Left colon (tissue), 2 donors: Measurements from ENCODE around the gene MTHFD1L. TPM values are rescaled to one million over a fixed set of nuclear protein-coding genes. Genes with fewer than 3 reads are reported as not detected.
"Not testable (repeated sequence)": the region's sequence is repeated elsewhere in the genome, so short reads cannot be mapped to it uniquely, and the experiment has no call there.

Experiments used
- ATAC-seq: fragments of 200-7000 bp; cut with Tn5 transposase; one replicate; pipeline ENCODE4 v1.9.1; 2020; ENCODE audit warnings: mild to moderate bottlenecking, moderate library complexity
- DNase-seq, 2 donors: peaks; one replicate each; pipeline ENCODE4 v3.0.0-alpha.2; 2020
- intact Hi-C, 2 donors: fragments of 100-400 bp; cut with DNase I in 1 of 2; cut with micrococcal nuclease in 1 of 2; formaldehyde crosslinking; loops; one replicate each; pipeline versions ENCODE4 v1.11.2 to v1.14.0; 2022; cut with DNase I, micrococcal nuclease
- total RNA-seq, 2 donors: library from RNA; stranded (reverse); fragmentation: NEBNext Ultra II Directional; extraction: Animal tissue kit (Norgen Biotek cat#: 25700); gene quantifications; one replicate each; pipeline ENCODE4 v1.2.1, GENCODE V29; 2021
- donor health status: DM: no; HTN: no; CAD: no.
- donor health status: DM: yes; HTN: yes; CAD: no.

MTHFD1L gene
- total RNA-seq, 2 donors from 2014 or later = 5.1 to 10.9 TPM

DNA sequence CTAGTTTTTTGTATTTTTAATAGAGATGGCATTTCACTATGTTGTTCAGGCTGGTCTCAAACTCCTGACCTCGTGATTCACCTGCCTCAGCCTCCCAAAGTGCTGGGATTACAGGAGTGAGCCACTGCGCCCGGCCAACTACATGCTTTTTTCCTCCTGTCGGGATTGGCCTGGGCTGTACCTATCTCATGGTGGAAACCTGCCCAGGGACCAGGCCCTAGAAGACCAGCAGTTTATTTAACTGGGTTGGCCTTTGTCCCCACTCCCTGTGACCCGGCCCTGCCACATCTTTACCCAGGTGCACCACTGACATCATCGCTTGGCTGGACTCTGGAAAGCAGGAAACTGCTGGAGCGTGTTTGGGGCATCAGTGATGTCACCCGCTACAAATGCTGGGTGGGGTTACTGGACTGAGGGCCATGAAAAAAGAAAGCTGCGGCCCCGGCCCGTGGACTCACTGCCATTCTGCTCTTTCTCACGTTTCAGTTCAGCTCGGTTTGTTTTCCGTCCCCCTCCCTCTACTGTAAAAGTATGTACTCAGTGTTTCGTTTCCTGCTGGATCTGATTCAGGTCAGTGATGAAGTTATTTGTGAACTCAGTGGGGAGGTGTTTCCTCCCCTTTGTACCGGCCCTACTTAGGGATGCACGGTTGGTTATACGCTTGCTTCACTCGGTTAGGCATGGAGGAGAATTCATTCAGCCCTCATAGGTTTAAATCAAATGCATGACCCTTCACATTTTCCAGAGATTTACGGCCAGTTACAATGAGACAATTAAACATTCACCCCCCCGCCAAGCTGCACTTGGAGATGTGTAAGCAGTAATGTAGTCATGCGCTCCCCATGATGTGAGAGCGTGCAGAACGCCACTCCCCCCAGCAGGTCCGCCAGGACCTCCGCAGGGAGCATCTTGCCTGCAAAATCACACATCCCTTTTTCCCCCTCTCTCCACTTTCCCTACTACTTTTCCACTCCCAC, 179.3 kb downstream of the MTHFD1L start:
- peak; percentile 80 to 94 for DNase-seq
- intact Hi-C loops = no loop called here
- peak; percentile 93 for ATAC-seq

DNA sequence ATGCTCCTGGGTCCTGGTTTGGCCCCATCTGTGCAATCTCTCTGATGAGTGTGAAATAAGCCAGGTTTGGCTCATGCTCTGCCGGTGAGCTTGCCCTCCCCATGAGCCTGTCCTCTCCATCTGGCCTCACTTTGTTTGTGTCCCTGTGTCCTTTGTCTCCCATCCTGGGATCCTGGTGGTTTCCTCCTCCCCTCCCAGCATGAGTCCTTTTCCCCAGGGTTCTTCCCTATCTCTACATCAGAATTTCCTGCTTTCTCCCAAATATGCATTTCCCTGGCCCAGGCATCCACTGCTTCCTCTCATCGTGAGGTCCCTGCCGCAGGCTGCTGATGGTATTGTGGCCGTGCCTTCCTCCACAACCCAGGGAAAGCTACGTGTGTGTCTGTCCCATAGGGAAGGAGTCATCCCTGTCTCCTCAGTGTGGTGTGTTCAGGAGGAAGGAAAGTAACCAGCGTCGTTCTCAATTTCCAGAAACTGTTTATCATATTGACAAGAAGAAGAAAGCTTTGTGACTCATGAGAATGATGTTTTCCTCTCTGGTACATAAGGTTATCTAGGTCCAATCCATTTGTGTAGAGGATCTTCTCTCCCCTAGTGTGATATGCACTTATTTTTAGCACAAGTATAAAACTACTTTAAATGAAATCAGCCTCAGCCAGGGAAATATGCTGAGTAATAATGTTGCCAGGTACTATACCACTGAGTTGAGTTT, 180.2 kb downstream of the MTHFD1L start:
- DNase-seq, intact Hi-C loops, ATAC-seq: not testable (repeated sequence)

DNA sequence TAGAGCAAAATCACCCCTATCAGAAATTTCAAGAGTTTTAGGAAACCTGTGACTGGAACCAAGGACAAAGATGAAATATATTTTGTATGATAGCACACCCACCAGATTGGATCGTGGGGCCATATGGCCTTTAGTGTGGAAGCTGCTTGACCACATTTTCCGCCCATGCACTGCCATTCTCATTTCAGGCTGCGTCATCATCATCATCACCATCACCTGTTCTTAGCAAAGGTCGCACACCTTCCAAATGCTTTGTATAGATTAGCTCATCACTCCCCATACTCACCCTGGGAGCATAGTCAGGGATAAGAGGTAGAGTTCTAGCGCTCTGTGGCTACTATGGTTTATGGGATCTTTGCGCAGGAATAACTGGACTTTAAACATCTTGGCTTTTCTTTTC, 185.7 kb downstream of the MTHFD1L start:
- intact Hi-C loops = no loop called here
- no peak for DNase-seq
- no peak for ATAC-seq

DNA sequence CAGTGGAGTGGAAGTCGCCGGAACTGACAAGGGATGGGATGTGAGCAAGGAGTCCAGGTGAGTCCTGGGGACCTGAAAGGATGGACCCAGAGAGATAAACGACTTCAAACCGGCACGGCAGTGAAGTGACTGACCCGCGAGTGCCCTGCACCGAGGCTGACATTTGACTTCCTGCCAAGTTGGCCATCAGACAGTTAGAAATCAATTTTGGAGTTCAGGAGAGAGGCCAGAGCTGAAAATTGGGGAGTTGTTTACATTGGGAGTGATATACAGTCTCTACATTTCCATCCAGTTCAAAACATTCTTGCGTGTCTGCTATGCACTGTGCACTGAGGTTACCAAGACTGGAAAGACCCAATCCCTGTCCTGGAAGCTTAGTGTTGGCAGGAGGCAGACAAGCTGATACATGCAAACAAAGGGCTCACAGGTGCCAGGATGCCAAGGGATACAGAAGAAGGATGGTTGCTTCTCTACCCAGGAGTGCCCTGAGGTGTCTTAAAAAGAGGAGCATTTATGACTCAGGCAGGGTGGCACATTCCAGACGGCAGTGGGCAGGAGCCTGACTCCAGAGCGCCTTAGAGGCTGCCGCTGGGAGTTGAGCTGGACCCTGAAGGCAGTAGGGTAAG, 186.6 kb downstream of the MTHFD1L start:
- intact Hi-C loops = no loop called here
- ATAC-seq (no peak), DNase-seq (no peak)

DNA sequence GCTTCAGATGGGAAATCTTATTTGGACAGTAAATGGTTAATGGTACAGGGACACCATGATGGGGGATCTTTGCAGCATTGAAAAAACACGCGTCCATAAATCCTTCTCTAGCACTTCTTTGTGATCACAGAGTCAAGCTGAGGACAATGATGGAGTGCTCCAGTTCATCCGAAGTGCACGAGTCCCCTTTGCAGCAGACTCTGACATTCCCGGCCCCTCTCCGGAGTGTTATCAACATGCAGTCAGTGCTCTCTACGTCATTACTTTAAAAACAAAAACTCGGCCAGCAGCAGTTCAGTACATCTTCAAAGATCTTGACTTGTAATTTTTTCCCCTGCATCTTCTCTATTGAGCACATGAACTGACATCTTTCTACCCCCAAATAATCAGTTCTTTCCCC, 188.8 kb downstream of the MTHFD1L start:
- DNase-seq (no peak), ATAC-seq (no peak)
- intact Hi-C loops = no loop called here

DNA sequence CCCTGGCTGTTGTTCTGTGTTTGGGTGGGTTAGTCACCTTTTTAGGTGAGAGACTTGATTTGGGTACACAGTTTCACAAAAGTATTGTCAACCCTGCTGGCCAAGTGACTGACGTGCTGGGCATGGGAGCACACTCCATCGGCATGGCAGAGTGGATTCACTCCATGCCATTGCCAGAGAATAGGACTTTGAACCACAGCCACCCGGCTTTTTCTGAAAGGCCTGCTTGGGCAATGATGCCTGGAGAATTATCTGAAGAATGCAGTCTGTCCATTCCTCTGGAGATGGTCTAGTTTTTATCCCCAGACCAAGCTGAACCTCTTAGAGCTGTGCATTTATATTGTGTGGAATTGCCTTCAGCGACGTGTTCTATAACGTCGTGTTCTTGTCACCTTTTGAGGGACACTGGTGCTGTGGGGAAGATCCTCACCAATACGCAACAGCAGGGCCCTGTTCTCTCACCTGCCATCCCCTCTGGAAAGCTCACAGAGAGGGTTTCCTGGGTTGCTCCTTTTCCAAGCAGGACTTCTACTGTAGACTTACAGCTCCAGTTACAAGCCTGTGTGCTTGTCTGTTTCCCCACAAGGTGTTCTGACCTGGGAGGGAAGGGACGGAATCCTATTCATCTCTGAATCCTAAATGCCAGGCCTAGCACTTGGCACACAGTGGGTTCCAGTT, 190.9 kb downstream of the MTHFD1L start:
- DNase-seq (no peak), ATAC-seq (no peak)
- intact Hi-C loops = no loop called here

DNA sequence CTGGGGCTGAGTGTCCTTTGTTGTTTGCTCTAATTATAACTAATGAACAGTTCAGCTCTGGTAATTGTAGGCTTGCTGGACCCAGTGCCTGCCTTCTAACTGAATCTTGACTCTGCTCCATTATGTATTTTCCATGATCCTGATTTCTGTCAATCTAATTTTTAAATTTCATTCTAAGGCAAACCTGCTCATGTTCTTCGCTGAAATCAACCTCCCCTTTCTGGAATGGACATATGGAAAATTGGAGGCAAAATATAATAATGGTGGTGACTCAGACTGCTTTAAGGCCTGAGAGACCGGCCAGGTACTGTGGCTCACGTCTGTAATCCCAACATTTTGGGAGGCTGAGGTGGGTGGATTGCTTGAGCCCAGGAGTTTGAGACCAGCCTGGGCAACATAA, 191.6 kb downstream of the MTHFD1L start:
- intact Hi-C loops = no loop called here
- DNase-seq (no peak), ATAC-seq (no peak)

DNA sequence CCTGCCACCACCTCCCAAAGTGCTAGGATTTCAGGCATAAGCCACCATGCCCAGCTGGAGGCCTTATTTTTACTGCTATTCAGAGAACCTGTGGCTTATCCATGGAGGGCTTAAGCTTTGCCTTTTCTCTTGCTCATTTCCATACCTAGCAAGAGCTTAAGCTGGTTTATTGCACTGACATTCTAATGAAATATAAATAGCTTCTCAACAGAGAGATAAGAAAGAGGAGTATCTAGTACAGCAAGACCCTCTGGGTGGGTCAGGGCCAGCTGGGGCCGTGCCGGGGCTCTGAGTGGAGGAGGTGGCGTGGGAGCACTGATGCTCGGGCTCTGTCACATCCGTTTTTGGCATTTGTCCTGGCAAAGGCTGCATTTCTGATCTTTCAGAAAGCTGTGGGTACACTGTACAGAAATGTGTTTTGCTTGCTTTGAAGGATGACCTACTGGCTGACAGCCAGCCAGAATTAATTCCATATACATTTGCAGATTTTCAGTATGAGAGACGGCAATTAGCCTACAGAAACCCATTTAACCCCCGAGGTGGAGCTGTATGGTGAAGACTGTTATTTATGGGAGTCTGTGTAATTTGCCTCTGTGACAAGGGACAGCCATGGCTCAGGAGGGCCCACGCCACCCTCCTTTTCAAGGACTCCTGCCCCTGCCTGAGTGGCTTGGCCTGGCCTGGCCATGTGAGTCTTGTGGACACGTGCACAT, 192.7 kb downstream of the MTHFD1L start:
- ATAC-seq = no peak
- intact Hi-C loops = no loop called here
- DNase-seq = no peak

DNA sequence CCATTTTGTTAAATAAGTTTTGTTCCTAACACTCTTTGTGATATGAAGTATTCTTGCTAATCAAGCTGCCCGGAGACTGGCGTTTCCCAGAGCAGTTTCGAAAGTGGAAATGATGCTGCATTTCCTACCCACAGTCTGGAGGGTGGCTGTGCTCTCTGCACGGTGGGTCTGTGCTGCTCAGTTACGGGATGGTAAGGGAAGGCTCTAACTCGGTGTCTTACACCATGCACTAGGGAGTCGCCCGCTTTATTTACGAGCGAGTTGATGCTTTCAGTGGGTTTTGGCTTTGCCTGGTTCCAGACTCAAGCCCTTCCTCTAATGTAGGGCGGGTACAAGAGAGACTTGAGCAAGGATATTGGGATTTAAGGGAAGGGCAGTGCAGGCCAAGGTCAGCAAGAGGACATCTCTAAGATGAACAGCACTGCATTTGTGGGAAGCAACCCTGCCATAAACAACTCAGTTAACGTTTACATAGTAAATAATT, 194.2 kb downstream of the MTHFD1L start:
- ATAC-seq = no peak
- no peak for DNase-seq
- intact Hi-C loops = no loop called here

DNA sequence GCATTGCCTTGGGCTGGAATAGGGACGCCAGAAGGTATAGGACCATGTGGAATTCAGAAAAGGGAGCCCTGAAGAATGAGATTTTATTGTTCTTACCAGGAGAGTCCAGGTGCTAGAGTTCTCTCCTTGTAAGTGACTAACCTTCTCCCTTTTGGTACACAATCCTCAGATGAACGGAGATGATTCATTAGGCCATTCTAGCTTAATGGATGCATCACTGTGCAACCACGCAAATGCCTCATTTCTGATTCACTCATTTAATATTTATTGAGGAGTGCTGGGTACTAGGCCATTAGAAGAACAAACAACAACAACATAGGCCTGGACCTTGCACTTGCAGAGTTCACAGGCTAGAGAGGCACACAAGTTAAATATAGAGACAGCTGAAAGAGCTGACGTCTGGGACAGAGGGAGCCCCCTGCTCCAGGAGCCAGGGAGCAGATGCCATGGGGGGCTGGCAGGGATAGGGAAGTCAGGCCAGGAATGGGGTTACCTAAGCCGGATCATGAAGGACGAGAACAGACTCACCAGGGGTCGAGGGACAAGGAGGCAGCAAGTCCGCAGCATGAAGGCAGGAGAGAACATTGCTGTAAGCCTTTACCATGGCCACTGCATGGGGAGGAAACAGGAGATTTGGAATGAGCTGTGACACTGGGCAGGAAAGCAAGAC, 194.7 kb downstream of the MTHFD1L start:
- DNase-seq (no peak), ATAC-seq (peak; percentile 40)
- intact Hi-C loops = no loop called here

DNA sequence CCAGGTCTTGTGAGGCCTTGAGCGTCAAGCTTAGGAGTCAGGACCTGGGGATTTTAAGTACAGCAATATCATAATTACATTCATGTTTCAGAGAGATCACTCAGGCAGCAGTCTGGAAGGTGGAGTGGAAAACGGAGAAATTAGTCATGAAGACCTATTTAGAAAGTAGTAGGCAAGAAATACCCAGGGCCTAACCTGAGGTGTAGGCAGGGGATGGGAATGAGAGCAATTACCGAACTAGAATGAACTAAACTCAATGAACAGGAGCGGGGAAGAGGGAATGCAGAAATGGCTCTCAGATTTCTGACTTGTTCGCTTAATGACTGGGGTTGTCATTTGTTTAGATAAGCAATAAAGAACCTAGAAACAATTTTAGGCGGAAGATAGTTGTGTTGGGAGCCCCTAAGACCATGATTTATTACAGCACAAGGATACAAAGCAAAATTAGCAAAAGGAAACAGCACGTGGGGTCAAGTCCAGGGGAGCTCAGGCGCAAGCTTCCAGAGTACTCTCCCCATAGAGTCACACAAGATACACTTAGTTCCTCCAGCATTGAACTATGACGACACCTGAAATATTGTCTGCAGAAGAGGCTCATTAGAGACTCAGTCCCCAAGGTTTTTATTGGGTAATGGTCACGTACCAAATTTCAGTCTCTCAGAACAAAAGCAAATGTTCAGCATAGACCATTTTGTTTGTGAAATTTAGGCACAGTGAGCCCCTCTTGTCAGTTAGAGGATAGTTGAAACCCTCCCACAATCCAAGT, 195.4 kb downstream of the MTHFD1L start:
- intact Hi-C loops = no loop called here
- DNase-seq (no peak), ATAC-seq (no peak)

DNA sequence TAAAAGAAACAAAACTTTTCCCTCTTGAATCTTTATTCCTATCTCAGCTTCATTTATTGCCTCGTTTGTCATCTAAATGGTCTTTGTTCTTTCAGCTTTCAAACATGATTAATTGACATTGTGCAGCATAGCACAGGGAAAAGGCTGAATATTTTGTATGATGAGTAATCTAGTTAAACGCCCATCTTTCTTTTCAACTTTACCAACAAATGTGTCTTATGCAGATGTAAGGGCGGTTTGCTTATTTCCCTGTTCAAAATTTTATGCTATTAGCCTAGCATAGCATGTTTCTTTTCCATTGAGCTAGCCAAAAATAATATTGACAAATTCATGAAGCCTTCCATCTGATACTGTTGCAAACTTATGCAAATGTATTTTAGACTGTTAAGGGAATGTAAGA, 197.8 kb downstream of the MTHFD1L start:
- ATAC-seq = no peak

DNA sequence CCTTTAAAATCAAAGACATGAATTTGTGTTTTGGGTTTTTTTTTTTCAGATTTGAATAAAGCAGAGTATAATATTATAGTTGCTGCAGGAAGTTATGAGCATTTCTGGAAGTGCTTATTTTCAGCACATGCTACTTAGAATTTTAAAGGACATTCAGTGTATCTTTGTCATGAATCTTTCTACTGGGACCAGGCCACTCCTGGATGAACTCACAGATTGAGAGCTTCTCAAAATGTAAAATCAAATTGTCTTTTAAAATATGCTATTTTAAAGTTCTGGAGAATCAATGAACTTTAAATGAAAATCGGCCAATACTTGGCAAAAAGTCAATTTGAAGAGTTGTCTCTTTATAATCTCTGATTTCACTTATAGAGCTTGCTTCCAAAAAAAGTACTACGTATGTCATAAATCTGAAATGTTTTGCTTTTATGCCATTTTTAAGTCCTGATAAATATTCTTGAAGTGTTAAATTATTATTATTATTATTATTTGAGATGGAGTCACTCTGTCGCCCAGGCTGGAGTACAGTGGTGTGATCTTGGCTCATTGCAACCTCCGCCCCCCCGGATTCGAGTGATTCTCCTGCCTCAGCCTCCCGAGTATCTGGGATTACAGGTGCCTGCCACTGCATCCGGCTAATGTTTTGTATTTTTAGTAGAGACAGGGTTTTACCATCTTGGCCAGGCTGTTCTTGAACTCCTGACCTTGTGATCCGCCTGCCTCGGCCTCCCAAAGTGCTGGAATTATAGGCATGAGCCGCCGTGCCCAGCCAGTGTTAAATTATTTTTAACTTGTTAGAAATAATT, 198.5 kb downstream of the MTHFD1L start:
- intact Hi-C loops = no loop called here
- ATAC-seq (no peak), DNase-seq (no peak)

More for the DNA sequence above, 197.8 kb downstream of the MTHFD1L start:
- no peak for DNase-seq
- intact Hi-C loops = no loop called here

DNA sequence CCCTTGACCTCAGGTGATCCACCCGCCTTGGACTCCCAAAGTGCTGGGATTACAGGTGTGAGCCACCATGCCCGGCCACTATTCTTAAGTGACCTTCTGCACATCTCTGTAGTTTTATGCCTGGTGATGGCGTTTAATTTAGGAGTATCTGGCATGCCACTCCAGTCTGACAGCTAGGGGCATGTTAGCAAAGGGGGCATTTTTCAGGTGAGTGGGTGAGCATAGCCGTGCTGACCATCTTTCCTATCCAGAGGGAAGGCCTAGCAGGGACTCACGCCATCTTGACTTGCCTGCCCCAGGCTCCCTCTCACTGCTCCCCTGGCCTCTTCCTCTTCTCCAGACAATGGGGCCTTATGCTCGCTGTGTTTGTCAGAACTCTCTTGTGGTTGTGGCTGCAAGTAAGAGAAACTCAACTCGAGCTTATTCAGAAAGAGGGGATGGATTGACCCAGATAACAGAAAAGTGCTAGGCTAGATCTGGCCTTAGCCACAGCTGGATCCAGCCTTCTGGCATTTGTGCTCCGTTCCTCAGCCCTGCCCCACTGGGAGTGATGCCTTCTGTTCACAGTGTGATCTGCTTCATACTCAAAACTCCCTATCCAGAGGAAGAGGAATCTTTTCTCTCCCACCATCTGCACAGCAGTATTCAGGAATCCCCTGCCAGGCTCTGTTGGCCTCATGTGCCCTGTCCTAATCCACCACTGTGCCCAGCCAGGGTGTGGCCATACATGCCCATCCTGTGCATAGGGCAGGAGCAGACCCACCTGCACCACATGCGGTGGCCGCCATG, 199.7 kb downstream of the MTHFD1L start:
- intact Hi-C loops = no loop called here
- DNase-seq (no peak), ATAC-seq (no peak)
